HG03575 (cell line): ENCODE measurements around the gene GPR17.

Experiments used
- ATAC-seq: cut with Tn5 transposase; IDR thresholded peaks from one replicate; pipeline ENCODE4 v1.9.1; 2021; ENCODE audit not compliant: unreplicated experiment, insufficient number of reproducible peaks, low FRiP score; ENCODE audit errors: extremely low read depth

Gene GPR17

DNA sequence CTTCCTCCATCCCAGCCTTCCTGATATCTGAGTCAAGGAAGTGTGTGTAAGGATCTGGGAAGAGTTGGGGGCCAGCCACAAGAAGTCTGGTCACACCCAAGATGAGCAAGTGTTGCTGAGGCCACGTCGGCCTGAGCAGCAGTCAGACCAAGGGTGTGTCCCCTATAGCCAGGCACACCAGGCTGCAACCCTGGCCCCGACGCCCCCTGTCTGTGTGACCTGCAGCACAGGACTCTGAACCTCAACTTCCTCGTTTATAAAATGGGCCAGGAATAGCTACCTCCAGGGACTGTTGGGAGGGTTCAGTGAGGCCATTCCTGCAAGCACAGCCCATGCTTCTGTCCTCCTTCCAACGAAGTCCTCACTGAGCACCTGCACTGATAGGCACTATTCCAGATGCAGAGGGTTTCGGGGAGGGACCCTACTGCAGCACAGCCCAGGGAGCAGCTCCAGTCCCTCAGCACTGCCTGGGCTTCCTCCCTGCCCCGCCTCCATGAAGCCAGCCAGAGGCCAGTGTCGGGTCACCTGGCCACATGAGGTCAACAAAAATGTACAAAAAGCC lies 16.1 kb downstream of the GPR17 start:
- ATAC-seq, result no peak

GRCh38 chr2:127662937-127663565 lies 17.1 kb downstream of the GPR17 start:
- ATAC-seq, result no peak

GRCh38 chr2:127663566-127664064 lies 17.7 kb downstream of the GPR17 start:
- no peak for ATAC-seq

GRCh38 chr2:127664065-127664894 lies 18.3 kb downstream of the GPR17 start:
- no peak for ATAC-seq

GRCh38 chr2:127664895-127665225 lies 18.9 kb downstream of the GPR17 start:
- ATAC-seq, result no peak

DNA sequence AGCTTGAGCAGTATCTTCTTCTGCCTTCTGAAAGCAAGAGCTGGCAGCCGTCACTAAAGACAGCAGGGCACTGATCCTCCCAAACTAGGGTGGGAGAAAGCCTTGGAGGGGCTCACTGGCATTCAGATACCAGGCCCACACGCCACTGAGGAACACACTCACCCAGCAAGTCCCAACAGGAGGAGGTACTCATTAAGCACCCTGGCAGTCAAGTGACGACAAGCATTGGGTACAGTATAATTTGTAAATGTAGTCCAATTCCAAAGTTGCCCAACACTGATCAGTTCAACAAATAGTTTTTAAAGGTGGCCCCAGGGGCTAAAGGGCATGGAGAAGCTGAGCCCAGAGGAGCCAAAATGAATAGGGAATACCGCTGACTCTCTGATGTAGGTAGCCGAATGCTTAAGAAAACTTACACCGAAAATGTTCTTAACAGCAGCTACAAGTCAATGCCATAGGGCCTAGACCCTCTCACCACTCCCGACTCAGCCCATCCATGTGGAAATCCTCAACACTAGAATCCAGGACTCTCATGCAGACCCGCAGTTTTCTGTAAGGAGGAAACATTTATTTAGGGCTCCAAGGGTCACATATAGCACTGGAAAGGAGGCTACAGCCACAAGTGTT lies 19.4 kb downstream of the GPR17 start:
- no peak for ATAC-seq

- ATAC-seq, result no peak
Measured at GRCh38 chr2:127669056-127669455, 23.1 kb downstream of the GPR17 start.

DNA sequence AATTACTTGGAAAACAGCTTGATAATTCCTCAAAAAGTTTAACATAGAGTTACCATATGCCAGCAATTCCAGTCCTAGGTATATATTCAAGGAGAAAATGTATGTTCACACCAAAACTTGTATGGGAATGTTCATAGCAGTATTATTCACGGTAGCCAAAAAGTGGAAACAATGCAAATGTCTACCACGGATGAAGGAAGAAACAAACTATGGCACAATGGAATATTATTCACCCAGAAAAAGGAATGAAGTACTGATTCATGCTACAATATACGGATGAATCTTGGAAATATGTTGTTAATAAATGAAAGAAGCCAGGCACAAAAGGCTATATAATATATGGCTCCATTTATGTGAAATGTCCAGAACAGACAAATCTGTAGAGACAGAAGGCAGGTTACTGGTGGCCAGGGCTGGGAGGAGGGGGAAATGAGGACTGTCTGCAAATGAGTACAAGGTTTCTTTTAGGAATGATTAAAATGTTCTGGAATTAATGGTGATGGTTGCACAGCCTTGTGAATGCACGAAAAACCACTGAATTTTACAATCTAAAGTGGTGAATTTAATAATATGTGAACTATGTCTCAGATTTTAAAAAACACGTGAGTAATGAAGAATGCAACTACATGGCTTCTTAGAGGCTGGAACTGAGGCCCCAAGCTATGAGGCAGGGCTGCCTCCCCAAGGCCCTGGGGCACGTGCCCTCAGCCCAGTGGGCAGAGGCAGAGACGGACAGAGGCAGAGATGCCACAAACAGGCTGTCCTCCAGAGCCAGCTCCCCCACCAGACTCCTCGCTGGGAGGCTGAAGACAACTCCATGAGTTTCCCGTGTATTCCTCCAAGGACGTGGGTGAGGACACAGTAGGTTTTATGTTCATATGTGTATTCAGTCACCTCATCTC lies 24.4 kb downstream of the GPR17 start:
- no peak for ATAC-seq

GRCh38 chr2:127670957-127671290 lies 25.0 kb downstream of the GPR17 start:
- ATAC-seq, result no peak

DNA sequence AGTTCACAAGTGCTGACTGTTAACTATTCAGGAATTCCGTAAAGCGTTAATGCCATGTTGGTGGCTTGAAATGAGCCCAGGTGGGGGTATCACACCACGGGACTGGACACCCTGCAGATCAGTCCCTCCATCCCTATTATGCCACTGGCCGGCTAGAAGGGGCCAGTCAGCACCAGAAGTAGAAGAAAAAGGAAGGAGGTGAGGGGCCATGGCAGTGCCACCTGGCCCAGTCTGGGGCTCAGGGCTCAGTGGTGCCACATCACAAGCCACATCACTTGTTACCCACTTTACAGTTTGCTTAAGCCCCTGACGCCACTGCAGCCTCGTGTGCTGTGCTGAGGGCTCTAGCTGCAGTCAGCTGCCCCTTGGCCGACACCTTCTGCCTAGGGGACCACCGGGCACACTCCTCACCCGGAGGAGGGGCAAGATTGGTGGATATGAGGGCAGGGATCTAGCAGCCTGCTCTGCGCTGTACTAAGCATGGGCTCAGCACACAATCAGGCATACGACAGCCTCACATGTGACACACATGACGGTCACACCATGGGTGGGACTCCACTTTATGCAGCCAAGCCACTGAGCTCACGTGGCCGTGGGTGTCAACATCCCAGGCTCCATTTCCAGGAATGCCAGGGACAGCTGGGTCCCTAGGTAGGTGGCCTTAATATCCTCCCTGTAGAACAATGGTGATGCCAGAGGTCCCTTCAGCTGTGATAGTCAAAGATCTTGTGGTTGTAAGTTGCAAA lies 25.8 kb downstream of the GPR17 start:
- no peak for ATAC-seq

- no peak for ATAC-seq
Measured at GRCh38 chr2:127672341-127673224, 26.6 kb downstream of the GPR17 start.

- no peak for ATAC-seq
Measured at GRCh38 chr2:127673291-127674069, 27.5 kb downstream of the GPR17 start.

DNA sequence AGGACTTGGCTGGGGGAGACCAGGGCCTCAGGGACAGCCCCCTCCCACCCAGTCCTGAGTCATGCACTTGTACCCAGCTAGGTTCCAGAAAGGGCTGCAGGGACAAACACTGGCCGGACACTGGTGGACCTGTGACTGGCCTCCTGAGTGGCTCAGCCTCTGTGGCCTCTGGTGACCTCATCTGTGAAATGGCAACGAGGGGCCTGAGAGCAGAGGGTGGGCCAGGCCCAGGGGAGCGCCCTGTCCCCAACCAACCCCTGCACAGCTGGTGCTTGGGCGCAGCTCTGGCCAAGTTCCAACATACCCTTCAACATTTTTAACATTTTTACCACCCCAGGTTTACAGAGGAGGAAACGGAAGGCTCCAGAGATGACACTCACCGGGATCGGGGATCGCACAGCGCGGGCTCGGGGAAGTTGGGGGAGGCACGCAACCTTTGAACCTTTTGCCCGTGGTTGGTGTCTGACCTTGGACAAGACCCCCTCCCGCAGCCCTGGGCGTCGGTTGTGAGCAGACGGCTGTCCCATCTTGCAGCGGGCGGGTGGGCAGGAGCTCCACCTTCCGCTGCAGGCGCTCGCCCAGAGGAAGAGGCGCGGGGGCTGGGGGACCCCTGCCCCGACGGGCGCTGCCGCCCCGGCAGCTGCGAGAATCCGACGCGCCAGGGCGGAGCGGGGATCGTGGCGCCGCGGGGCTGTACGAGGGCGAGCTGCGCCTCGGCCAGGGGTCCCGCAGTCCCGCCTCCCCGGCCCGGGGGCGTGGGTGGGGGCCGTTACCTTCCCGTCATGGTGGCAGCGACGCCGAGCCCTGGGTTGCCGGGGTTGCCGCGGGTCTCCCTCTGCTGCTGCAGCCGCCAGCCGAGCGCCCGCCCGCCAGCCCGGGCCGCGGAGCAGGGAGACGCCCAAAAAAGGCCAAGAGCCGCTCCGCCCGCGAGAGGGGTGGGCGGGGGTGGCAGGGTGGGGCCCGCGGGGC lies 28.6 kb downstream of the GPR17 start:
- ATAC-seq, result no peak

DNA sequence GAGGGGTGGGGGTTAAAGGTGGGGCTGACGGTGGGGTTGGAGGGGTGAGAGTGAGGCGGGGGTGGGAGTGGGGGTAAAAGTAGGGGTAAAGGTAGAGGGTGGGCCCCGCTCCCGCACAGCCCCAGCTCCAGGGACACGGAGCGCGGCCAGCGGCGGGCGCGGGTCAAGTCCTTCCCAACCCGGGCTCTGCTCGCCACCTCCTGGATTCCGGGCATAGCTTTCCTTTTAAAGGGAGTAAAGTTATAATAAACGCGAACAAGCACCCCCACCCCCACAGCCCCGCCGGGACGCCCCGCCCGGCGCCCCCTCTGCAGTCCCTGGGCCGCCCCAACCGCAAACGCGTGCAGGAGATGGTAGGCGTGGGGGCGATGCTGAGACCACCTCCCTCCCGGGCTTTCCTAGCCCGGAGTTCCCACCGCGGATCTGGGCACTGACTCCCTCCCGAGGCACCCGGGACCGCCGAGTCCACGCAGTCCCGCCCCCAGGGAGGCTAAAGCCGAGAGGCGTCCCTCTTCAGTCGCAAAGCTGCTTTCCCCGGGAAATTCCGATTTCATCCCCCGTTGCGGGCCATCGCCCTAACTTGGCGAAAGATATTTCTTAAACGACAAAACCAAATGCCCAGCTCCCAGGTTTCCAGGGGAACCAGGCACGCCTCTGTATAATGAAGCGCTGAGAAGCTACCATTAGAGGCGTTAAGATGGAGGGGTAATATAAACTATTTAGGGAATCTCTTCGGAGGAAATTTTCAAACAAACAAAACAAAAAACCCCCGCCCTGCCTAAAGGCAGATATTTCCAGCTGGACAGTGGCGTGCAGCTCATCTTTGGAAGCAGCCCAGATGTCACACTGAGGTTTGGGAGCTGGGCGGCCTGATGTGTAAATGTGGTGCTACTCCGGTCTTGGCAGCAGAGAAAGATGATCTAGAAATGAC lies 29.6 kb downstream of the GPR17 start, which contains the start of gene LIMS2:
TSS of gene LIMS2 (minus strand) at position 200 of the 931 bp plus-strand sequence. CDS start 506 bp downstream, outside the sequence.
- no peak for ATAC-seq

DNA sequence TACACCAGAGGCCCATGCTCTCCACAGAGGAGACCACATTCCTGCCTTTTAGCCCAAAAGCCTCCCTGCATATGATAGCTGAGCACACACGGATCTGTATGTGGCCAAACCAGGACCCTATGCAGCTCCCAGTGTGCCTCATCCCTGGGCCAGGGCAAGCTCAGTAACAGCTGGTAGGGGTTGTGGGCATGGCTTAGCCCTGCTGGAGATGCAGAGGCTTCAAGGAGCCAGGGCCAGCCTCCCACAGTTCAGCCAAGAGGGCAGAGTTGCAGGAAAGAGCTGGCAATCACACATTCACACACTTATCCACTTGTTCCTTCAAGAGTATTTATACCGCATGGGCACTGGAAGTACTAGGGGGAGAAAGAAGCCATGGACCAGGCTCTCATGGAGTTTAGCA lies 31.0 kb downstream of the GPR17 start:
- no peak for ATAC-seq
